HG03060 (cell line): ENCODE data around the gene ATF1.

Experiments used
- ATAC-seq: cut with Tn5 transposase; IDR thresholded peaks from one replicate; pipeline ENCODE4 v1.9.1; 2021; ENCODE audit warnings: low read depth, moderate number of reproducible peaks; ENCODE audit not compliant: unreplicated experiment

The ATF1 gene

GRCh38 chr12:50763639-50764285 lies at the start of gene ATF1:
Gene ATF1 (plus strand): TSS chr12:50764101. CDS start chr12:50780146, 16,045 bp downstream.
- ATAC-seq, result peak; percentile 53

GRCh38 chr12:50715174-50715573 lies 48.7 kb upstream of the ATF1 start:
- ATAC-seq, result no peak

GRCh38 chr12:50718760-50719159 lies 45.1 kb upstream of the ATF1 start:
- ATAC-seq, result no peak

GRCh38 chr12:50720085-50720484 lies 43.8 kb upstream of the ATF1 start:
- ATAC-seq, result no peak

- no peak for ATAC-seq
Observed at GRCh38 chr12:50720501-50720900, 43.4 kb upstream of the ATF1 start.

- ATAC-seq, result no peak
Observed at GRCh38 chr12:50723865-50724264, 40.0 kb upstream of the ATF1 start.

- ATAC-seq, result no peak
Observed at GRCh38 chr12:50725011-50725942, 38.6 kb upstream of the ATF1 start.

- ATAC-seq, result no peak
Observed at GRCh38 chr12:50727466-50727865, 36.4 kb upstream of the ATF1 start.

- no peak for ATAC-seq
Observed at GRCh38 chr12:50728417-50728816, 35.5 kb upstream of the ATF1 start.

GRCh38 chr12:50728841-50729240 lies 35.1 kb upstream of the ATF1 start:
- no peak for ATAC-seq

- ATAC-seq, result no peak
Observed at GRCh38 chr12:50732591-50732990, 31.3 kb upstream of the ATF1 start.

GRCh38 chr12:50733706-50734105 lies 30.2 kb upstream of the ATF1 start:
- ATAC-seq, result no peak

GRCh38 chr12:50734409-50735263 lies 29.3 kb upstream of the ATF1 start:
- no peak for ATAC-seq

- no peak for ATAC-seq
Observed at GRCh38 chr12:50739611-50740010, 24.3 kb upstream of the ATF1 start.

GRCh38 chr12:50740307-50740706 lies 23.6 kb upstream of the ATF1 start:
- ATAC-seq, result no peak

- ATAC-seq, result no peak
Observed at GRCh38 chr12:50742776-50743175, 21.1 kb upstream of the ATF1 start.

- ATAC-seq, result no peak
Observed at GRCh38 chr12:50745861-50746260, 18.0 kb upstream of the ATF1 start.

GRCh38 chr12:50746431-50746830 lies 17.5 kb upstream of the ATF1 start:
- ATAC-seq, result no peak

GRCh38 chr12:50747817-50748216 lies 16.1 kb upstream of the ATF1 start:
- ATAC-seq, result no peak

GRCh38 chr12:50749459-50749882 lies 14.4 kb upstream of the ATF1 start:
- ATAC-seq, result no peak

- ATAC-seq, result no peak
Observed at GRCh38 chr12:50750366-50750765, 13.5 kb upstream of the ATF1 start.
